ENCODE measurements around the gene RALGAPA2. TPM values are rescaled to one million over a fixed set of nuclear protein-coding genes. Genes with fewer than 3 reads are reported as not detected.

Gene RALGAPA2
- total RNA-seq, 4 donors from 2014 or later = 20.5 to 42.9 (median 29.6) TPM

DNA sequence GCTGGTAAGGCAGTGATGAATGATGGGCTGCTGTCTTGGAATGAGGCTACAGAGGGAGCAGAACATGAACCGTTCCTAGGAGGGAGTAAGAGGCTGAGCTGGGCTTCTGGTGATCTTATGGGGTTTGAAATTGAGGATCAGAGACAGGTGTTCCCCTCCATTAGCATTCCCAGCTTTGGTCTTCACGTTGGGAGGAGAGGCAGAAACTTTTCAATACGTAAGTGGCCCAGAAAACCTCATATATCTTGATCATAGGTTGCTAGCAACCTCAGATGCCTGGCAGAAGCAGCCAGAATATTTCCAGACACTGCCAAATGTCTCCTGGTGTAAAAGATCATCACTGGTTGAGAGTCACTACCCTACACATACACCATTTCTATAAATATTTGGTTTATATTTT lies 177.4 kb downstream of the RALGAPA2 start:
- H3K4me3 ChIP-seq = no peak overlapping the region
- no peak overlapping the region for H3K27ac ChIP-seq
- WGBS, 2 donors = 83 to 89% methylated on average over 3 of the region's 3 CpGs
- DNase-seq (ENCODE audit: low spot score in 2 of 2) = no peak
- peaks cover 0 to 19% (median 5%) of the 10 kb centered on the region in 3 donors for H3K36me3 ChIP-seq
- H3K27me3 ChIP-seq = no peaks in the 10 kb centered on the region
- H3K4me1 ChIP-seq = no peaks in the 10 kb centered on the region
- no peaks in the 10 kb centered on the region for H3K9me3 ChIP-seq
- TF ChIP-seq EP300 (IDR thresholded peaks at IDR 0.05) = no peak
- no peak for TF ChIP-seq CTCF (IDR thresholded peaks at IDR 0.05)
- TF ChIP-seq POLR2A (IDR thresholded peaks at IDR 0.05) = no peak

DNA sequence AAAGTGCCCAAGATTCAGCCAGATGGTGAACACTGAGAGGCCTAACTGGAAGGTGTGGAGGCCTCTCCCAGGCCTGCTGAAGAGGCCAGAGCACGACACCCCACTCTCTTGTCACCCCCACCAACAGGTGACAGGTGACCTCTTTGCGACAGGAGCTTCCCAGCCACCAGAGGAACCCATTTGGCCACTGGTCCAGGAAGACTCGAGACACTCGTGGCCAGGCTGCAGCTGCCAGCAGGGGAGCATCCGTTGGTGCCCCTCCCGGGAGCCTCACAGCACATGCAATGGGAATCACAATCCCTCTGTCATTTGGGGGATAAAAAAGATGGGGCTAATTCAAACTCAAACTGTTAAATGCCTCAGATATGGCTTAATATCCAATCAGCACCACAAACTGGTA lies 181.2 kb downstream of the RALGAPA2 start:
- Histone ChIP-seq H3K27me3 (no peaks in the 10 kb centered on the region), H3K4me3 (no peak overlapping the region), H3K9me3 (no peaks in the 10 kb centered on the region), H3K4me1 (peaks cover 0 to 3% (median 0%) of the 10 kb centered on the region in 4 donors), H3K36me3 (peaks cover 0 to 35% (median 5%) of the 10 kb centered on the region in 3 donors), H3K27ac (no peak overlapping the region)
- 89 to 100% methylated on average over 3 to 6 of the region's 6 CpGs for WGBS, 2 donors
- DNase-seq (ENCODE audit: low spot score in 2 of 2) = no peak
- no peak for TF ChIP-seq EP300 (IDR thresholded peaks at IDR 0.05)

- no peaks in the 10 kb centered on the region for H3K9me3 ChIP-seq
- TF ChIP-seq CTCF (IDR thresholded peaks at IDR 0.05) (no peak), POLR2A (IDR thresholded peaks at IDR 0.05) (no peak), EP300 (IDR thresholded peaks at IDR 0.05) (no peak)
- peaks cover 0 to 9% (median 2%) of the 10 kb centered on the region in 4 donors for H3K4me1 ChIP-seq
- H3K27me3 ChIP-seq = no peaks in the 10 kb centered on the region
- H3K36me3 ChIP-seq = peaks cover 0 to 35% (median 5%) of the 10 kb centered on the region in 3 donors
- WGBS, 2 donors = 78 to 79% methylated on average over 7 of the region's 7 CpGs
- H3K4me3 ChIP-seq = no peak overlapping the region
- H3K27ac ChIP-seq = no peak overlapping the region
- no peak for DNase-seq (ENCODE audit: low spot score in 2 of 2)
Measured at GRCh38 chr20:20530428-20531151, 181.9 kb downstream of the RALGAPA2 start.

GRCh38 chr20:20529597-20529996 lies 182.8 kb downstream of the RALGAPA2 start:
- Histone ChIP-seq H3K4me1 (peaks cover 0 to 19% (median 2%) of the 10 kb centered on the region in 4 donors), H3K9me3 (no peaks in the 10 kb centered on the region), H3K27me3 (no peaks in the 10 kb centered on the region), H3K27ac (no peak overlapping the region), H3K36me3 (peaks cover 0 to 32% (median 5%) of the 10 kb centered on the region in 3 donors), H3K4me3 (no peak overlapping the region)
- WGBS, 2 donors = 97% methylated on average over 4 of the region's 4 CpGs
- TF ChIP-seq EP300 (IDR thresholded peaks at IDR 0.05) (no peak), CTCF (IDR thresholded peaks at IDR 0.05) (no peak), POLR2A (IDR thresholded peaks at IDR 0.05) (no peak)
- DNase-seq (ENCODE audit: low spot score in 2 of 2) = no peak

DNA sequence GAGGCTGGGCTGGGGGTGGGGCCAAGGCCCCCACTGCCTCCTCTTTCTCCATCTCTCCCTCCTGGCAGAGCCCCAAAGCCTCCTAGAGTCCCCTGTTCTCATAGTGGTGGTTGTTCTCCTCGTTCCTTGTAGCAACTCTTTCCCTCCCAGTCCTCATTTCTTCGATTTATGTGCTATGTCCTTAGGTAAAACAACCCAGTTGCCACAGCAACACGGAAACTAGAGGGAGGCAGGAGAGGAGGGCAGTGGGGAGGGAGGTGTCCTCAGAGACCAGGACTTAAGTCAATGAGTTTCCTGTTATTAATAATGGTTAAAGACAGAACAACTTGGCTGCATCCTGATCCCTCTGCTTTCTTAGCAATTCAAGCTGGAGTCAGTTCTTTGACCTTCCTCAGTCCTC lies 183.6 kb downstream of the RALGAPA2 start:
- WGBS, 2 donors = 47 to 53% methylated on average over 3 of the region's 3 CpGs
- no peak for TF ChIP-seq POLR2A (IDR thresholded peaks at IDR 0.05)
- no peak for TF ChIP-seq EP300 (IDR thresholded peaks at IDR 0.05)
- no peak for TF ChIP-seq CTCF (IDR thresholded peaks at IDR 0.05)
- DNase-seq (ENCODE audit: low spot score in 2 of 2) = no peak

More for the DNA sequence above, 183.6 kb downstream of the RALGAPA2 start:
- Histone ChIP-seq H3K4me1 (peaks cover 0 to 20% (median 2%) of the 10 kb centered on the region in 4 donors), H3K9me3 (no peaks in the 10 kb centered on the region), H3K4me3 (no peak overlapping the region), H3K27me3 (no peaks in the 10 kb centered on the region), H3K36me3 (peaks cover 0 to 32% (median 5%) of the 10 kb centered on the region in 3 donors), H3K27ac (no peak overlapping the region)

Data from tibial nerve (tissue), 4 donors.